GM12874 (cell line): ENCODE results near the gene AQP3.

Experiments used
- TF ChIP-seq, protein P1 (sequence below): IDR thresholded peaks from 2 replicates; pipeline ENCODE4 v1.5.1; 2011; ENCODE audit warnings: low read depth, mild to moderate bottlenecking, control low read depth, low read length, moderate library complexity; ENCODE audit not compliant: insufficient read depth

Gene AQP3

GRCh38 chr9:33442125-33442524 is 5.3 kb downstream of the AQP3 start:
- TF ChIP-seq, protein P1, sequence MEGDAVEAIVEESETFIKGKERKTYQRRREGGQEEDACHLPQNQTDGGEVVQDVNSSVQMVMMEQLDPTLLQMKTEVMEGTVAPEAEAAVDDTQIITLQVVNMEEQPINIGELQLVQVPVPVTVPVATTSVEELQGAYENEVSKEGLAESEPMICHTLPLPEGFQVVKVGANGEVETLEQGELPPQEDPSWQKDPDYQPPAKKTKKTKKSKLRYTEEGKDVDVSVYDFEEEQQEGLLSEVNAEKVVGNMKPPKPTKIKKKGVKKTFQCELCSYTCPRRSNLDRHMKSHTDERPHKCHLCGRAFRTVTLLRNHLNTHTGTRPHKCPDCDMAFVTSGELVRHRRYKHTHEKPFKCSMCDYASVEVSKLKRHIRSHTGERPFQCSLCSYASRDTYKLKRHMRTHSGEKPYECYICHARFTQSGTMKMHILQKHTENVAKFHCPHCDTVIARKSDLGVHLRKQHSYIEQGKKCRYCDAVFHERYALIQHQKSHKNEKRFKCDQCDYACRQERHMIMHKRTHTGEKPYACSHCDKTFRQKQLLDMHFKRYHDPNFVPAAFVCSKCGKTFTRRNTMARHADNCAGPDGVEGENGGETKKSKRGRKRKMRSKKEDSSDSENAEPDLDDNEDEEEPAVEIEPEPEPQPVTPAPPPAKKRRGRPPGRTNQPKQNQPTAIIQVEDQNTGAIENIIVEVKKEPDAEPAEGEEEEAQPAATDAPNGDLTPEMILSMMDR, result no peak

GRCh38 chr9:33440609-33441008 is 6.8 kb downstream of the AQP3 start:
- TF ChIP-seq, protein P1, result no peak

- TF ChIP-seq, protein P1, result no peak
Measured at GRCh38 chr9:33440204-33440603, 7.2 kb downstream of the AQP3 start.

DNA sequence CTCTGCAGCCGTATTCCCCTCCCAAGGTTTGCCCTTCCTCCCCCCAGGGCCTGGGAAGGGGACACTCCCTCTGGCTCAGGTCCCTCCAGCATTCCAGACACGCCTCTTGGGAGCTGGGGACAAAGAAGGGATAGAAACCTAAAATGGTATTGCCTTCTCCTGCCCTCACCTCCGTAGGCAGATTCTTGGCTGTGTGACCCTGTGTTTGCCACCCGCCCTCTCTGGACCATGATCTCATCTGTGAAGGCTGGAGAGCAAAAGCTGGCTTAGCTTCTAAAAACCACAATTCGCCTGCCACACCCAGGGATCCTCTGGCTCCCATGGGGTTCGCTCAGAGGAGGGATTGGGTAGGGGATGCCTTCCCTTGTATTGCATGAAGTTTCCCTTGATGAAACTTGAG is 7.7 kb downstream of the AQP3 start:
- TF ChIP-seq, protein P1, result no peak

GRCh38 chr9:33438926-33439680 is 8.3 kb downstream of the AQP3 start:
- TF ChIP-seq, protein P1, result no peak

- TF ChIP-seq, protein P1, result no peak
Measured at GRCh38 chr9:33437898-33438297, 9.5 kb downstream of the AQP3 start.

GRCh38 chr9:33437205-33437604 is 10.2 kb downstream of the AQP3 start:
- TF ChIP-seq, protein P1, result no peak
